HepG2 (cell line): Measurements from ENCODE around the gene SLC7A4. TPM values are rescaled to one million over a fixed set of nuclear protein-coding genes. Genes with fewer than 3 reads are reported as not detected.

Experiments
- ATAD3A ChIP-seq: sonication (generic); formaldehyde crosslinking; IDR thresholded peaks from 2 replicates; pipeline ENCODE4 v1.4.0; 2020; ENCODE audit warnings: missing genetic modification reagents
- CBX5 ChIP-seq: sonication (generic); formaldehyde crosslinking; IDR thresholded peaks from 2 replicates; pipeline ENCODE4 v1.4.0; 2020; ENCODE audit warnings: missing genetic modification reagents, borderline replicate concordance
- CC2D1A ChIP-seq: sonication (generic); formaldehyde crosslinking; IDR thresholded peaks from 2 replicates; pipeline ENCODE4 v1.8.1; 2023; ENCODE audit warnings: mild to moderate bottlenecking, missing genetic modification reagents
- ELF3 ChIP-seq: IDR thresholded peaks from 2 replicates; pipeline ENCODE4 v1.6.1; 2016; ENCODE audit warnings: missing genetic modification reagents, missing compliant biosample characterization
- ISX ChIP-seq: sonication (generic); formaldehyde crosslinking; conservative IDR thresholded peaks from 2 replicates; pipeline ENCODE4 v1.5.0; 2020; ENCODE audit warnings: missing genetic modification reagents
- KLF6 ChIP-seq: IDR thresholded peaks from 2 replicates; pipeline ENCODE4 v1.8.0; 2016; ENCODE audit warnings: missing biosample characterization, missing genetic modification reagents
- NR2F6 ChIP-seq, 2 experiments: IDR thresholded peaks; 2 replicates each; pipeline ENCODE4 v1.6.1; 2016; ENCODE audit warnings: antibody characterized with exemption in 1 of 2, mild to moderate bottlenecking in 1 of 2
- PLRG1 ChIP-seq: fragments of 450-650 bp; conservative IDR thresholded peaks from 2 replicates; pipeline ENCODE4 v1.6.1; 2016
- RBFOX2 ChIP-seq: fragments of 200-400 bp; formaldehyde crosslinking; IDR thresholded peaks from 2 replicates; pipeline ENCODE4 v1.6.1; 2017; ENCODE audit warnings: low read depth, mild to moderate bottlenecking, low read length
- XBP1 ChIP-seq: sonication (generic); formaldehyde crosslinking; IDR thresholded peaks from 2 replicates; pipeline ENCODE4 v1.5.0; 2020; ENCODE audit warnings: missing genetic modification reagents
- YEATS2 ChIP-seq: sonication (generic); formaldehyde crosslinking; IDR thresholded peaks from 2 replicates; pipeline ENCODE4 v1.4.0; 2020; ENCODE audit warnings: missing genetic modification reagents, borderline replicate concordance
- ZMYM2 ChIP-seq: sonication (generic); formaldehyde crosslinking; IDR thresholded peaks from 2 replicates; pipeline ENCODE4 v1.8.0; 2022; ENCODE audit warnings: mild to moderate bottlenecking, missing genetic modification reagents
- ZNF10 ChIP-seq: sonication (generic); formaldehyde crosslinking; IDR thresholded peaks from 2 replicates; pipeline ENCODE4 v1.4.0; 2020; ENCODE audit warnings: mild to moderate bottlenecking, low read depth, missing genetic modification reagents, borderline replicate concordance
- ZNF263 ChIP-seq: sonication (generic); formaldehyde crosslinking; IDR thresholded peaks from 2 replicates; pipeline ENCODE4 v1.4.0; 2020; ENCODE audit warnings: missing genetic modification reagents
- ZNF281 ChIP-seq: sonication (generic); formaldehyde crosslinking; IDR thresholded peaks from 2 replicates; pipeline ENCODE4 v1.4.0; 2020; ENCODE audit warnings: missing genetic modification reagents, borderline replicate concordance
- ZNF879 ChIP-seq: sonication (generic); formaldehyde crosslinking; IDR thresholded peaks from 2 replicates; pipeline ENCODE4 v1.8.1; 2023; ENCODE audit warnings: missing genetic modification reagents
- polyA plus RNA-seq, 8 experiments: library from polyadenylated mRNA; depleted of rRNA in 3 of 8; stranded (reverse) in 7 of 8; unstranded in 1 of 8; fragments of >200 nt; fragmentation: Illumina TruSeq in 4 of 8; extraction: Trizol in 4 of 8; gene quantifications; 2 replicates each; pipeline versions ENCODE4 v1.2.1 to v1.2.3, GENCODE V29; 2011 to 2016; ENCODE audit warnings: low read depth in 4 of 8, missing spikeins in 1 of 8, mixed read lengths in 1 of 8; ENCODE audit not compliant: insufficient read depth in 1 of 8
- total RNA-seq, 5 experiments: library from RNA; depleted of rRNA; stranded (reverse); fragments of >200 nt; fragmentation: Illumina TruSeq; extraction: Trizol; gene quantifications; 2 replicates each; pipeline ENCODE4 v1.2.3, GENCODE V29; 2016; ENCODE audit warnings: low read depth in 1 of 5
- TF ChIP-seq, protein P1 (sequence below): sonication (generic); formaldehyde crosslinking; IDR thresholded peaks from 2 replicates; pipeline ENCODE4 v1.5.1; 2020; ENCODE audit warnings: mild to moderate bottlenecking, moderate library complexity, missing genetic modification reagents
- TF ChIP-seq, protein P2 (sequence below): sonication (generic); formaldehyde crosslinking; IDR thresholded peaks from 2 replicates; pipeline ENCODE4 v1.4.0; 2020; ENCODE audit warnings: missing genetic modification reagents, borderline replicate concordance
- TF ChIP-seq, protein P3 (sequence below): sonication (generic); formaldehyde crosslinking; IDR thresholded peaks from 2 replicates; pipeline ENCODE4 v1.4.0; 2020; ENCODE audit warnings: missing genetic modification reagents

The SLC7A4 gene
- total and polyA plus RNA-seq, 2 of the 13 experiments (the other 11 are each of a cell fraction or from before 2014, with no cell fraction given) = not detected

GRCh38 chr22:20979940-20980453, 52.4 kb downstream of the SLC7A4 start (continued):
- TF ChIP-seq, protein P1, sequence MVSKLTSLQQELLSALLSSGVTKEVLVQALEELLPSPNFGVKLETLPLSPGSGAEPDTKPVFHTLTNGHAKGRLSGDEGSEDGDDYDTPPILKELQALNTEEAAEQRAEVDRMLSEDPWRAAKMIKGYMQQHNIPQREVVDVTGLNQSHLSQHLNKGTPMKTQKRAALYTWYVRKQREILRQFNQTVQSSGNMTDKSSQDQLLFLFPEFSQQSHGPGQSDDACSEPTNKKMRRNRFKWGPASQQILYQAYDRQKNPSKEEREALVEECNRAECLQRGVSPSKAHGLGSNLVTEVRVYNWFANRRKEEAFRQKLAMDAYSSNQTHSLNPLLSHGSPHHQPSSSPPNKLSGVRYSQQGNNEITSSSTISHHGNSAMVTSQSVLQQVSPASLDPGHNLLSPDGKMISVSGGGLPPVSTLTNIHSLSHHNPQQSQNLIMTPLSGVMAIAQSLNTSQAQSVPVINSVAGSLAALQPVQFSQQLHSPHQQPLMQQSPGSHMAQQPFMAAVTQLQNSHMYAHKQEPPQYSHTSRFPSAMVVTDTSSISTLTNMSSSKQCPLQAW = peak; percentile 75; the same call in 1 of the 2 replicates
- TF ChIP-seq RBFOX2 (peak; percentile 53), ISX (CRISPR knock-in tag) (no peak), CBX5 (CRISPR knock-in tag) (no peak), ELF3 (CRISPR knock-in tag) (peak; percentile 77), YEATS2 (CRISPR knock-in tag) (no peak), ZMYM2 (no peak), ZNF281 (CRISPR knock-in tag) (peak; percentile 76), ZNF879 (CRISPR knock-in tag) (no peak), ZNF10 (no peak), NR2F6 (IDR thresholded peaks at IDR 0.05) (peak; percentile 44; the same call in 1 of the 2 replicates), NR2F6 (CRISPR knock-in tag; IDR thresholded peaks at IDR 0.05) (peak; percentile 77), CC2D1A (CRISPR knock-in tag) (no peak), ATAD3A (CRISPR knock-in tag) (no peak), PLRG1 (no peak), XBP1 (CRISPR knock-in tag) (no peak), ZNF263 (CRISPR knock-in tag) (no peak), KLF6 (CRISPR knock-in tag) (peak; percentile 30; the same call in 1 of the 2 replicates)
- TF ChIP-seq, protein P2, sequence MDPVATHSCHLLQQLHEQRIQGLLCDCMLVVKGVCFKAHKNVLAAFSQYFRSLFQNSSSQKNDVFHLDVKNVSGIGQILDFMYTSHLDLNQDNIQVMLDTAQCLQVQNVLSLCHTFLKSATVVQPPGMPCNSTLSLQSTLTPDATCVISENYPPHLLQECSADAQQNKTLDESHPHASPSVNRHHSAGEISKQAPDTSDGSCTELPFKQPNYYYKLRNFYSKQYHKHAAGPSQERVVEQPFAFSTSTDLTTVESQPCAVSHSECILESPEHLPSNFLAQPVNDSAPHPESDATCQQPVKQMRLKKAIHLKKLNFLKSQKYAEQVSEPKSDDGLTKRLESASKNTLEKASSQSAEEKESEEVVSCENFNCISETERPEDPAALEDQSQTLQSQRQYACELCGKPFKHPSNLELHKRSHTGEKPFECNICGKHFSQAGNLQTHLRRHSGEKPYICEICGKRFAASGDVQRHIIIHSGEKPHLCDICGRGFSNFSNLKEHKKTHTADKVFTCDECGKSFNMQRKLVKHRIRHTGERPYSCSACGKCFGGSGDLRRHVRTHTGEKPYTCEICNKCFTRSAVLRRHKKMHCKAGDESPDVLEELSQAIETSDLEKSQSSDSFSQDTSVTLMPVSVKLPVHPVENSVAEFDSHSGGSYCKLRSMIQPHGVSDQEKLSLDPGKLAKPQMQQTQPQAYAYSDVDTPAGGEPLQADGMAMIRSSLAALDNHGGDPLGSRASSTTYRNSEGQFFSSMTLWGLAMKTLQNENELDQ = no peak
- TF ChIP-seq, protein P3, sequence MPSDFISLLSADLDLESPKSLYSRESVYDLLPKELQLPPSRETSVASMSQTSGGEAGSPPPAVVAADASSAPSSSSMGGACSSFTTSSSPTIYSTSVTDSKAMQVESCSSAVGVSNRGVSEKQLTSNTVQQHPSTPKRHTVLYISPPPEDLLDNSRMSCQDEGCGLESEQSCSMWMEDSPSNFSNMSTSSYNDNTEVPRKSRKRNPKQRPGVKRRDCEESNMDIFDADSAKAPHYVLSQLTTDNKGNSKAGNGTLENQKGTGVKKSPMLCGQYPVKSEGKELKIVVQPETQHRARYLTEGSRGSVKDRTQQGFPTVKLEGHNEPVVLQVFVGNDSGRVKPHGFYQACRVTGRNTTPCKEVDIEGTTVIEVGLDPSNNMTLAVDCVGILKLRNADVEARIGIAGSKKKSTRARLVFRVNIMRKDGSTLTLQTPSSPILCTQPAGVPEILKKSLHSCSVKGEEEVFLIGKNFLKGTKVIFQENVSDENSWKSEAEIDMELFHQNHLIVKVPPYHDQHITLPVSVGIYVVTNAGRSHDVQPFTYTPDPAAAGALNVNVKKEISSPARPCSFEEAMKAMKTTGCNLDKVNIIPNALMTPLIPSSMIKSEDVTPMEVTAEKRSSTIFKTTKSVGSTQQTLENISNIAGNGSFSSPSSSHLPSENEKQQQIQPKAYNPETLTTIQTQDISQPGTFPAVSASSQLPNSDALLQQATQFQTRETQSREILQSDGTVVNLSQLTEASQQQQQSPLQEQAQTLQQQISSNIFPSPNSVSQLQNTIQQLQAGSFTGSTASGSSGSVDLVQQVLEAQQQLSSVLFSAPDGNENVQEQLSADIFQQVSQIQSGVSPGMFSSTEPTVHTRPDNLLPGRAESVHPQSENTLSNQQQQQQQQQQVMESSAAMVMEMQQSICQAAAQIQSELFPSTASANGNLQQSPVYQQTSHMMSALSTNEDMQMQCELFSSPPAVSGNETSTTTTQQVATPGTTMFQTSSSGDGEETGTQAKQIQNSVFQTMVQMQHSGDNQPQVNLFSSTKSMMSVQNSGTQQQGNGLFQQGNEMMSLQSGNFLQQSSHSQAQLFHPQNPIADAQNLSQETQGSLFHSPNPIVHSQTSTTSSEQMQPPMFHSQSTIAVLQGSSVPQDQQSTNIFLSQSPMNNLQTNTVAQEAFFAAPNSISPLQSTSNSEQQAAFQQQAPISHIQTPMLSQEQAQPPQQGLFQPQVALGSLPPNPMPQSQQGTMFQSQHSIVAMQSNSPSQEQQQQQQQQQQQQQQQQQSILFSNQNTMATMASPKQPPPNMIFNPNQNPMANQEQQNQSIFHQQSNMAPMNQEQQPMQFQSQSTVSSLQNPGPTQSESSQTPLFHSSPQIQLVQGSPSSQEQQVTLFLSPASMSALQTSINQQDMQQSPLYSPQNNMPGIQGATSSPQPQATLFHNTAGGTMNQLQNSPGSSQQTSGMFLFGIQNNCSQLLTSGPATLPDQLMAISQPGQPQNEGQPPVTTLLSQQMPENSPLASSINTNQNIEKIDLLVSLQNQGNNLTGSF (CRISPR knock-in tag) = no peak
